Activated T-helper 9 cell treated with anti-CD3 and anti-CD28 coated beads, Interleukin-2, amount 50 U/mL, for 16 hours (primary cell): ENCODE data around the gene CIDEA.

ENCODE experiments used
- DNase-seq: peaks from one replicate; pipeline ENCODE4 v3.0.0-alpha.2; 2020; ENCODE audit warnings: low read depth

Gene CIDEA

DNA sequence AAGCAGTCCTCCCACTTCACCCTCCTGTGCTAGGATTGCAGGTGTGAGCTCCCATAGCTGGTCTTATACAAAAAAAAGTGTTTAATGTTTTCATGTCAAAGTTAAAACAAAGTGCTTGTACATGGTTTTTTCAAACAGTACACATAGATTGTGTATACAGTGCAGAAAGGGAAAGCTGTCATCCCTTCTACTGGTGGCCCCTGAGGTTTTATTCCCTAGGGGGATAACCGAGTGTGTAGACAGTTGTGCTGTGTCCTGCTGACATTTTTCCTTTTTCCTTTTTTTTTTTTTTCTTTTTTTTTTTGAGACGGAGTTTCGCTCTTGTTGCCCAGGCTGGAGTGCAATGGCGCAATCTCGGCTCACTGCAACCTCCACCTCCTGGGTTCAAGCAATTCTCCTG lies 64.7 kb downstream of the CIDEA start:
- no peak for DNase-seq

DNA sequence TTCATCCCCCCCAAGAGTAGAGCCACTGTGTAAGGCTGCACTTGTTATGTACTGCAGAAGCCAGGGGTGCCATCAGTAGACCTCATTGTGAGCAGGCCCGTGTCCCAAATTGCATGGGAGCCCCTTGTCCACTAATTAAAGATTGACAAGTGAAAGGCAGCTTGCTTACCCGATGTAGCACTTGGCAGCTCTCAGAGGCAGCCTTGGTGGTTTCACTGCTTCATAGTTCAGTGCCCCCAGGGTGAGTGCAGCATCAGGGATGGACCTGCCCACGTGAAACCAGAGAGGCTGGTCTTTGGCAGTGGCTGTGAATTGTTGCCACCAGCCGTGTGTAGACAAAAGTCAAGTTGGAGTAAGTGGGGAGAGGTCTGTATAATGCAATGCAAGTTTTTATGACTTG lies 67.2 kb downstream of the CIDEA start:
- DNase-seq = no peak

GRCh38 chr18:12324991-12325725 lies 71.0 kb downstream of the CIDEA start:
- DNase-seq = no peak

DNA sequence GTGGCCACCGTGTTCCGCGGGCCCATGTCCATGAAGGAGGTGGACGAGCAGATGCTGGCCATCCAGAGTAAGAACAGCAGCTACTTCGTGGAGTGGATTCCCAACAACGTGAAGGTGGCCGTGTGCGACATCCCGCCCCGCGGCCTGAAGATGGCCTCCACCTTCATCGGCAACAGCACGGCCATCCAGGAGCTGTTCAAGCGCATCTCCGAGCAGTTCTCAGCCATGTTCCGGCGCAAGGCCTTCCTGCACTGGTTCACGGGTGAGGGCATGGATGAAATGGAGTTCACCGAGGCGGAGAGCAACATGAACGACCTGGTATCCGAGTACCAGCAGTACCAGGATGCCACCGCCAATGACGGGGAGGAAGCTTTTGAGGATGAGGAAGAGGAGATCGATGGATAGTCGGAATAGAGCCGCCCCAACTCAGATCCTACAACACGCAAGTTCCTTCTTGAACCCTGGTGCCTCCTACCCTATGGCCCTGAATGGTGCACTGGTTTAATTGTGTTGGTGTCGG lies 71.6 kb downstream of the CIDEA start:
- DNase-seq = no peak

- DNase-seq = no peak
Measured at GRCh38 chr18:12326711-12327460, 72.7 kb downstream of the CIDEA start.
